ENCODE results near the gene RHOXF2B.
"Not testable (repeated sequence)": the region's sequence is repeated elsewhere in the genome, so short reads cannot be mapped to it uniquely, and the experiment has no call there.

Gene RHOXF2B

DNA sequence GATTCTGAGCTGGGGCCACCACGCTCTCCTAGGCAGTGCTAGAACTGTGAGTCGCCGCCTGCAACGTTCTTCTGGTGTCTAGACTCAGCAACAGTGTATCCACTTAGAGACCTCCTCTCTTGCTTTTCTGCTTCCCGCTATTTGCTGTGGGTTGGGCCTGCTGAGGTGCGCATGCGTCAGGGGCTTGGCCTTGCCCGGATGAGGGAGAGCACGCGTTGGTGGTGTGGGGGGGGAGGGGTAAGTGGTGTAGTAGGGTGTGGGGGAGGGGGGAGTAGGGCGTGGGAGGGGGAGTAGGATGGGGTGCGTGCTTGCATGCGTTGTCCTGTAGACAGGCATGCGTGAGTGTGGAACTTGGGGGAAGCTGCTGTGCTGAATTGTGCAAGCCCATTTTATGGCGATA, at the start of gene RHOXF2B:
RHOXF2B (minus strand) TSS at position 101 of the 400 bp plus-strand sequence. CDS start 138 bp downstream, outside the sequence.
- DNase-seq = not testable (repeated sequence)

DNA sequence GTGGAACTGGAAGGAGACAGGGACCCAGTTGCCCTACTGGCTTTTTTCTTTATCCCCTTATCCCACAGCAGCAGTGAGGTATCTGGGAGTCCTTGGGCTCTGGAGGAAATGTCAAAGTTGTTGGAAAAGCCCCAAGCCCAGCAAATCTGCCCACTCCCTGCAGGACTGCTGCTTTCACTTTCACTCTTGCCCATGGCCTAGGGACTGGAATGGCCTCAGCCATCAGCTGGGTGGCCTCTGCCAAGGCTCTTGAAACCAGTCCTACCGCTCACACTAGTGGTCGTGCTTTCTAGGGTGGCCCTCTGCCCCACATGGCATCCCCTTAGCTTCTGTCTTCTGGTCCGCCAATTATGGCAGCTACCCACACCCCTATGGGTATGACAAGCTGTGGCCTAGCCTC, 48.0 kb upstream of the RHOXF2B start:
- DNase-seq = no peak

DNA sequence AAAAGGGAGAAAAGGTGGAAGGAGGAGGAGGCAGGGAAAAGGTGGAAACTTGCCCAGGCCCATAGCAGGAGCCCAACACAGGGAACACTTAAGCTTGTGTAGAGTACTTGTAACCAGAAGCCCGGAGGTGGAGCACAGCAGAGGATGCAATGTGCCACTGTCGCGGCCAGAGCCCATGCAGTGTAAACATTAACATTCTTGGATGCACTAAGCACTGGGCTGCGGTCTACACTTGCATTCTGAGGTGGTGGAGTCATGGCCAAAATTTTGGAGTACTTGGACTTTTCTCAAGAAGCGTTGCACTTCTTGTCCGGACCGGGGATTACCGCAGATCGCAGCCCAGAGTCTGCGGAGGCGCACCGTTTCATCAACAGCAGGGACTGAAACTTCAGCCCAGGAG, 42.7 kb upstream of the RHOXF2B start:
- DNase-seq = no peak

- DNase-seq = no peak
Measured at GRCh38 chrX:120115438-120115963, 38.0 kb upstream of the RHOXF2B start, which contains the start of gene RHOXF1. RHOXF1 (minus strand) TSS chrX:120115913; CDS start chrX:120115862, 51 bp downstream.

- DNase-seq = no peak
Measured at GRCh38 chrX:120111611-120112010, 34.1 kb upstream of the RHOXF2B start.

GRCh38 chrX:120109378-120109777, 31.9 kb upstream of the RHOXF2B start:
- no peak for DNase-seq

GRCh38 chrX:120104707-120105106, 27.2 kb upstream of the RHOXF2B start:
- DNase-seq = not testable (repeated sequence)

DNA sequence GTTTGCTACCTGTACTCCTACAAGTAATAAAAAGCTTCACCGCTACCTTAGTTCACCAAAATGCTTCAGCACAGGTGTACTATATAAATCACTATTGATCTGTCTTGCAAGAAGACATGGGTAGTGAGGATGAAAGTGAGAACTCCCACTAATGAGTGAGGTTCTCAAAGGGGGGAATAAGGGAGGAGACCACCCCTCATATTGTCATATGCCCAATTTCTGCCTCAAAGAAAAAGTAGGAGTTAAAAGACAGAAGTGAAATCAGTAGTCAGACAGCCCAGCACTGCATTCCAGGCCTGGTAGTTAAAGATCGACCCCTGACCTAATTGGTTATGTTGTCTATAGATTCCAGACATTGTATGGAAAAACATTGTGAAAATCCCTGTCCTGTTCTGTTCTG, 23.6 kb upstream of the RHOXF2B start:
- not testable (repeated sequence) for DNase-seq

DNA sequence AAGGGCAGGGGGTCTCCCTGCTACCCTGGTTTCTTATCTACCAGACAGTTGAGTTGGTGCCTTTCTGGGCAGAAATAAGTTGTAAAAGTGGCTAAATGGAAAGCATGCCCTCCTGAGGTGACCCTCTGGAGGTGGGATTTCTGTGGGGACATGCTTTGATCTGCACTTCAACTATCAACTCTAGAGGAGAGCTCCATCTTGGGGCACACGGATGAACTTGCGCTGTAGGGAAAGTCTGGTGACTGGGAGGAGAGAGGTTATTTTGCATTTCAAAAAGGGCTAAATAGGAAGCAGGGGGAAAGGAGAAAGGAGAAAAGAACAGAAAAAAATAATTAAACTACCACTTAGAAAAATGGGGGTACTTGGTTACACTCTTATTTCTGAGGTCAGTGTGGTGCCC, 12.7 kb upstream of the RHOXF2B start:
- DNase-seq = no peak

- no peak for DNase-seq
Measured at GRCh38 chrX:120087289-120088017, 10.0 kb upstream of the RHOXF2B start.

- DNase-seq = not testable (repeated sequence)
Measured at GRCh38 chrX:120085553-120086185, 8.2 kb upstream of the RHOXF2B start.

DNA sequence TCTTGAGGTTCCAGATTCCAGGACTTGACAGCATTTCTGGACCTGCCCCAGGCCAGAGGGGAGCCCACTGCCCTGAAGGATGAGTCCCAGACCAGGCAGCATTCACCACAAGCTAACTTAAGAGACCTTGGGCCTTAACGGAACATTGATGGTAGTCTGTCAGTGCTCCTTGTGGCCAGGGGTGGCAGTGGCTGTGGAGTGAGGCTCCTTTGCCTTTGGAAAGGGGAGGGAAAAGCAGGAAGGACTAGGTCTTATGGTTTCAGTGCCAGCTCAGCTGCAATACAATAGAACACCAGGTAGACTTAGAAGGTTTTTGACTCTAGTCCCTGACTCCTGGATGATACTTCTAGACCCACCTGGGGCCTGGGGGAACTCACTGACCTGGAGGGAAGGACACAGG, 11.3 kb downstream of the RHOXF2B start:
- not testable (repeated sequence) for DNase-seq

GRCh38 chrX:120042712-120043111, 34.8 kb downstream of the RHOXF2B start:
- not testable (repeated sequence) for DNase-seq

DNA sequence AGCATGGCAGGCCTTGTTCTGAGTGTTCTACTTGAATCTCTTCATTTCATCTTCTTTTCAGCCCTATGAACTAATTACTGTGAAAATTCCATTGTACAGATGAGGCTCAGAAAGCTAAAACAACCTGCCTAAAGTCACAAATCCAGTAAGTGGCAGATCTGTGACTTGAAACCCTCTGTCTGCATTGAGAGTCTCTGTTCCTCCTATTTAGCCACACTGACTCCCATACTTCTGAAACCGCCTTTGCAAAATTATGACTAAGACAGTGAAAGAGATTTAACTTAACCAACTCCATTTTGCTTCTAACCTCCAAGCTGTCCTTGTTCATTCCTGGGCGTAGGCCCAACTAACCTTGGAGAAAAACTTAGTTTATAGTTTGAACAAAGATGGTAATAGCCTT, 35.2 kb downstream of the RHOXF2B start:
- not testable (repeated sequence) for DNase-seq

DNA sequence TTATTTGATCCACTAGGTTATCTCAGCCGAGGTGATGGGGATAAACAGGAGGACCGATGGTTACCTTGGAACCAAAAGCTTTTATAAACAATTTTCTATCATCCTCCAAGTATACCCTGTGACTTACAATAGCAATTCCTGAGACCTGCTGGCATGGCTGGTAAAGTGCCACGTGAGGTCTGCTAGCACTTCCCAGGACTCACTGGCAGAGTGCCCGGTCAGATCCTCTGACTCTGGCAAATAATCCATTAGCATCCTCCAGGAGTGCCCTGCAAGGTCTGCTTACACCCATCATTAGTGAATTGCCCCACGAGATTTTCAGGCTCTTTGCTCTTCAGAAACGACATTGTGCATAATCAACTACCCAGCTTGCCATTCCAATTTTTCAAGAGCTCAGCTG, 37.3 kb downstream of the RHOXF2B start:
- not testable (repeated sequence) for DNase-seq

GRCh38 chrX:120039087-120039733, 38.3 kb downstream of the RHOXF2B start:
- DNase-seq = not testable (repeated sequence)

- DNase-seq = no peak
Measured at GRCh38 chrX:120036704-120037103, 40.8 kb downstream of the RHOXF2B start.

- DNase-seq = not testable (repeated sequence)
Measured at GRCh38 chrX:120035522-120036309, 41.8 kb downstream of the RHOXF2B start.

DNA sequence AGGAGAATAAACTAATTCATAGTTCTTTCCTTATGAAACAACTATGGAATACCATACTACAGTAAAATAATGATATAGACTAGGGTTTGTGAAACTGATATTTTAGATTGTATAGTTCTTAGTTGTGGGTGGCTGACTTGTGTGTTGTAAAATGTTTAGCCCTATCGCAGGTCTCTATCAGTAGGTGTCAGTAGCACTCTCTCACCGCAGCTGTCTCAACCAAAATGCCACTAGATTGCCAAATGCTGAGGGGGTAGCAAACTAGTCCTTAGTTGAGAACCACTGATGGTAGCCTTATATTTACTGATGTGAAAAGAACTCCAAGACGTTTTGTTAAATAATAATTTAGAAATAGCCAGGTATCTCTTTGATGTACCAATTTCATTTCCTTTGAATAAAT, 48.1 kb downstream of the RHOXF2B start:
- no peak for DNase-seq

DNA sequence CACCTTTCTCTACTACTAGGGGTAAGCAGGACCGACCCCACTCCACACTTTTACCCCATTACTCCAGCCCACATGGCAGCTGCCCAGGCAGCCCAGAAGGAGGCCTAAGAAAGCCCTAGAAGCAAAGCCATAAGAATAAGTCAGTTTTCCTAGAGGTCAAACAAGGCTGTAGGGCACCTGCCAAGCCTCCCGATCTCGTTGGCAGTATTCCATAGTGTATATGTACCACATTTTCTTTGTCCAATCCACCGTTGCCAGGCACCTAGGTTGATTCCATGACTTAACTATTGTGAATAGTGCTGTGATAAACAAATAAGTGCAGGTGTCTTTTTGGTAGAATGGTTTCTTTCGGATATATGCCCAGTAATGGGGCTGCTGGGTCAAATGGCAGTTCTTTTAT, 54.2 kb downstream of the RHOXF2B start:
- no peak for DNase-seq

- no peak for DNase-seq
Measured at GRCh38 chrX:120022763-120023162, 54.7 kb downstream of the RHOXF2B start.

All from cerebellar nuclear complex (tissue), 1 donor.